ENCODE measurements around the gene EPB41L4B.

- TF ChIP-seq POLR2AphosphoS5 (IDR thresholded peaks at IDR 0.05) (no peak), CTCF (IDR thresholded peaks at IDR 0.05) (no peak), POLR2A (IDR thresholded peaks at IDR 0.05) (no peak)
These were observed 157.7 kb downstream of the EPB41L4B start for GRCh38 chr9:109163194-109163593.

Measured in breast epithelium (tissue), 3 donors.